Measurements from ENCODE around the gene LRRC7. TPM values are rescaled to one million over a fixed set of nuclear protein-coding genes. Genes with fewer than 3 reads are reported as not detected.

LRRC7 gene
- total RNA-seq, 4 donors from 2014 or later: 0.11 to 0.88 (median 0.36) TPM

DNA sequence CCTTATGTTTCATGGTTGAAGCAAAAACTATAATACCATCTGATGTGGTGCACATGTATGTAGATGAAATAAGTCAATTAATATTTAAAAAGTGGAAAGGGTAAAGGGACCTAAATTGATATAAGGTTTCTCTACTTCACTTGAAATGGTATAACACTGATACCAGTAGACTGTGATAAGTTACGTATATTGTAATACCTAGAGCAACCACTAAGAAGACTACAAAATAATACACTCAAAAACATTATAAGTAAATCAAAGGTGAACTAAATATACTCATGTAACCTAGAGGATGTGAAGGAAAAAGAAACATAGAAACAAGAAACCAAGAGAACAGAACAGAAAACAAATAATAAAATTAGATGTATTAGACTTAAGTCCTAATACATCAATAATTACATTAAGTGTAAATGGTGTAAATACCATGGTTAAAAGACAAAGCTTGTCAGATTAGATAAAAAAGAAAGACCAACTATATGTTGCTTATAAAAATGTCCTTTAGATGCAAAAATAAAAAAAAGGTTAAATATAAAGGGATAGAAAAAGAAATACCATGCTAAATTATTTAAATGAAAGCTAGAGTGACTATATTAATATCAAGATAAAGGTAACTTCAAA, 118.8 kb downstream of the LRRC7 start:
- no peak for DNase-seq (ENCODE audit: low spot score in 2 of 2)
- WGBS, 2 donors: 97 to 100% methylated on average over 1 of the region's 1 CpG
- no peak overlapping the region for H3K4me3 ChIP-seq (ENCODE audit: low read depth, poor library complexity, severe bottlenecking)
- intact Hi-C loops (cut with DNase I; ENCODE audit: low total_unique reads): no loop called here
- TF ChIP-seq POLR2A (IDR thresholded peaks at IDR 0.05) (no peak), CTCF (IDR thresholded peaks at IDR 0.05) (no peak)

DNA sequence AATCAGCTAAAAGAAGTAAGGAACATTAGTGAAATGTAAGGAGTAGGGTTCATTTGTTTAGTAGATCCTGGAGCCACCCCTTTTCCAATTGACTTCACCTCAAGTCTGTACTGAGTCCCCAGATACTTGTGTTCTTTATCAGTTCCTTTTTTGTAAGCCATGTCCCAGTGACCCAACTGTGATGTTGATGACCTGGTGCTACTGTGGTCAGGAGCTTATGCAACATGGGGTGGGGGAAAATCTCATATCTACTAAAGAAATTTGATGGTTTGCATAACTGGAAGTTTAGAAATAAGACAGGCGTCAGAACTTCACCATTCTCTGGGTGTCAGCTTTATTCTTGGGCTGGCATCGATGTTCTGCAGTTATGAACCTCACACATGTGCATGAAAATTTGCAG, 120.5 kb downstream of the LRRC7 start:
- WGBS, 2 donors: 72 to 90% methylated on average over 2 of the region's 2 CpGs
- H3K4me3 ChIP-seq (ENCODE audit: low read depth, poor library complexity, severe bottlenecking): no peak overlapping the region
- no peak for DNase-seq (ENCODE audit: low spot score in 2 of 2)
- intact Hi-C loops (cut with DNase I; ENCODE audit: low total_unique reads): no loop called here
- no peak for TF ChIP-seq POLR2A (IDR thresholded peaks at IDR 0.05)

- 30 to 73% methylated on average over 3 of the region's 3 CpGs for WGBS, 2 donors
- H3K4me3 ChIP-seq (ENCODE audit: low read depth, poor library complexity, severe bottlenecking): no peak overlapping the region
- TF ChIP-seq POLR2A (IDR thresholded peaks at IDR 0.05): no peak
- TF ChIP-seq CTCF (IDR thresholded peaks at IDR 0.05): no peak
- intact Hi-C loops (cut with DNase I; ENCODE audit: low total_unique reads): no loop called here
- no peak for DNase-seq (ENCODE audit: low spot score in 2 of 2)
Observed at GRCh38 chr1:69691179-69691578, 123.5 kb downstream of the LRRC7 start.

DNA sequence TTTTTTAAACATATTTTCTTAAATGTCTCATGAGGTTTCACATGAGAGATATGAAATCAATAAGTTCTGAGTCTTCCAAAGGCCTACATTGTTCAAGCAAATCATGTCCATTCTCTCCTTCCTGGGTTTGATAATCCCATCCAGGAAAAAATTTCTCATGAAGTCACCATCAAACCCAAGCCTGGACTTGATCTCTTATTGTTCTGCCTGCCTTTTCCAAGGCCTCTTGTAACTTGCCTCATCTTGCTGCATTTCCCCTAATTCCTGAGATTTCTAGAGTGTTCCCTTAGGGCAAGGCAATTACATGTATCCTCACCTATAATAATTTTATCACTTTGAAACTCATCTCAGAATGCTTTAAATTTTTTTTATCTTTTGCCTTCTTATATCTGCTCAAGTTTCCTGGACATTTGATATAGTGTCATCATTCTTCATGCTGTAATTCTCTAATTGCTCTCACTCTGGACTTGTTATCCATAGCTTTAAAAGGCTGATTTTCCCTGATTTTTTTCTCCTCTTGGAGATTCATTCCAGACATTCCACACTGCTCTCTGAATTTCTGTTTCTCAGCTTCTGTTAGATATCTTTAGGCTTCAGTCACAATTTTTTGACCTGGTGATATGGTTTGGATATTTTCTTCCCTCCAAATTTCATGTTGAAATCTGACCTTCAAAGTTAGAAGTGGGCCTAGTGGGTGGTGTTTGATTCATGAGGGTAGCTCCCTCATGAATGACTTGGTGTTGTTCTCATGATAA, 126.4 kb downstream of the LRRC7 start:
- intact Hi-C loops (cut with DNase I; ENCODE audit: low total_unique reads): no loop called here
- DNase-seq (ENCODE audit: low spot score in 2 of 2): no peak
- TF ChIP-seq CTCF (IDR thresholded peaks at IDR 0.05): no peak
- no peak for TF ChIP-seq POLR2A (IDR thresholded peaks at IDR 0.05)
- no peak overlapping the region for H3K4me3 ChIP-seq (ENCODE audit: low read depth, poor library complexity, severe bottlenecking)

GRCh38 chr1:69697340-69697739, 129.6 kb downstream of the LRRC7 start:
- TF ChIP-seq CTCF (IDR thresholded peaks at IDR 0.05): no peak
- TF ChIP-seq POLR2A (IDR thresholded peaks at IDR 0.05): no peak
- DNase-seq (ENCODE audit: low spot score in 2 of 2): no peak
- WGBS, 2 donors: 93 to 96% methylated on average over 2 of the region's 2 CpGs
- H3K4me3 ChIP-seq (ENCODE audit: low read depth, poor library complexity, severe bottlenecking): no peak overlapping the region
- intact Hi-C loops (cut with DNase I; ENCODE audit: low total_unique reads): no loop called here

- no peak for DNase-seq (ENCODE audit: low spot score in 2 of 2)
- intact Hi-C loops (cut with DNase I; ENCODE audit: low total_unique reads): no loop called here
- TF ChIP-seq POLR2A (IDR thresholded peaks at IDR 0.05): no peak
- no peak overlapping the region for H3K4me3 ChIP-seq (ENCODE audit: low read depth, poor library complexity, severe bottlenecking)
- WGBS, 2 donors: 68 to 89% methylated on average over 2 of the region's 2 CpGs
Observed at GRCh38 chr1:69700770-69701169, 133.0 kb downstream of the LRRC7 start.

DNA sequence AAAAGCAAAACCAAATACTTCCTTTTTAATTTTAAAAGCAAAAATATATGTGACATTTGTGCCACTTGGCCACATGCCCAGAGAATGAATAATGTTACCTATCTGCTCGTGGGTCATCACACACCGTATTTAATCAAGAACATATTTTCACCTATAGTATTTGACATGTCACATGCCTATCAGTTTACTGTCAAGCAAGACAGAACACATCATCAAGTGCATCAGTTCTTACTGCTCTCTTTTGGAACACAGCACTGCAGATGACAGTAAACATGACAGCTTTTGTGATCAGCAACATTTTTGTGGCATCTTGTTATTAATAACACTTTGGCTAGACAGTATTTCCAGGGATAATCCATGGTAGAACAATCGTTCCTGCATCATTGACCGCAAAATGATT, 134.4 kb downstream of the LRRC7 start:
- WGBS, 2 donors: 43 to 50% methylated on average over 4 of the region's 4 CpGs
- intact Hi-C loops (cut with DNase I; ENCODE audit: low total_unique reads): no loop called here
- TF ChIP-seq POLR2A (IDR thresholded peaks at IDR 0.05) (no peak), CTCF (IDR thresholded peaks at IDR 0.05) (no peak)
- no peak for DNase-seq (ENCODE audit: low spot score in 2 of 2)
- no peak overlapping the region for H3K4me3 ChIP-seq (ENCODE audit: low read depth, poor library complexity, severe bottlenecking)
